NCI-H2196 (cell line): ENCODE results near the gene COX6A2.
A peak's percentile ranks its signal among the peaks of the same experiment; 100 is the strongest.

ENCODE experiments used
- DNase-seq: peaks from one replicate; lab custom pipeline; 2025; ENCODE audit not compliant: unreplicated experiment; lab: John Stamatoyannopoulos, UW

COX6A2 gene

DNA sequence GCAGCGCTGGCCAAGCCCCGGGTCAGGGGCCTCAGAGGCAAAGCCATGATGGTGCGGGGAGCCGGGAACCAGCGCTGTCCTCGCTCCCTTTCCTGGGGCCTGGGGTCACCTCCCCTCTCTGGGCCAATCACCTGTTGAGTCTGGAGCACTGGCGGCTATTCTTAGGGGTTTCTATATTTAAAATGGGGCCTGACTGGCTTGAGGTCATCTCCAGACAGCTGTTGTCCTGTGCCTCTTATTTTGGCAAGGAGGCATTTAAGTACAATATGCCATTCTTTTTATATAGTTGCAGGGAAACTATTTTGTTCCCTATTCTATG is at the start of gene COX6A2:
Gene COX6A2 (minus strand): TSS at position 82 of the 319 bp plus-strand sequence. CDS start 35 bp downstream, at position 47.
- no peak for DNase-seq

DNA sequence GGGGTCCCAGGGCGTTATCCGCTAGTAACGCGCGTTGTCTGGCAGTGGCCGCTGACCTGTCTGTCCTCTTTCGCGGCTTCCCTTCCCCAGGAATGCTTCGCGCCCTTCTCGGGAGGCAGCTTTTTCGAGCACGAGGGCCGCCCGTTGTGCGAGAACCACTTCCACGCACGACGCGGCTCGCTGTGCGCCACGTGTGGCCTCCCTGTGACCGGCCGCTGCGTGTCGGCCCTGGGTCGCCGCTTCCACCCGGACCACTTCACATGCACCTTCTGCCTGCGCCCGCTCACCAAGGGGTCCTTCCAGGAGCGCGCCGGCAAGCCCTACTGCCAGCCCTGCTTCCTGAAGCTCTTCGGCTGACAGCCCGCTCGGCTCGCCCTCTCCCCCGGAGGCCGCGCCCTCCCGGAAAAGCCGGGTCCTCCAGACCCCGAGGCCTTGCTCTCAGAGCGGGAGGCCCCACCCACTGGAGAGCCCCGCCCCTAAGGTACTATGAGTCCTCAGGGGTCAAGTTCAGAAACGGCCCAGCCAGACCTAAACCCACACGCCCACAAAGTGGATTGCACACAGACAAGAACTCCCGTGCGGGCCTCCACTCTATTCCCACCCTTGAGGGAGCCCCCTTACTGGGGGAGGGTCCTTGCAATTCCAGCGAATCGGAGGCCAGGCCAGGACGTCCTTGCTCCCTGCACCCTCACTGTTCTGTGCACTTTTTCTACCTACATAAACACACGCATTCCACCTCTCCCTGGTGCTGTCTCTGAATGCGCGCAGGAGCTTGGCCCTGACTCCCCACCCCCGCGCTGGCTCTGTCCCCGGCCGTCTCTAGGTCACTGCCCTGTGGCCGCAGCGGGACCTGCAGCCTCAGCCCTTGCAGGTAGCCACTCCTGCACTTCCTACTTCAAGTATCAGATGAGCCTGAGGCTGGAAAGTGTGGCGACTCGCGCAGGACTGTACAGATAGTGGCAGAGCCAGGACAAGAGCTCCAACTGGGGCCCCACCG is 49.4 kb upstream of the COX6A2 start:
- DNase-seq, result no peak

DNA sequence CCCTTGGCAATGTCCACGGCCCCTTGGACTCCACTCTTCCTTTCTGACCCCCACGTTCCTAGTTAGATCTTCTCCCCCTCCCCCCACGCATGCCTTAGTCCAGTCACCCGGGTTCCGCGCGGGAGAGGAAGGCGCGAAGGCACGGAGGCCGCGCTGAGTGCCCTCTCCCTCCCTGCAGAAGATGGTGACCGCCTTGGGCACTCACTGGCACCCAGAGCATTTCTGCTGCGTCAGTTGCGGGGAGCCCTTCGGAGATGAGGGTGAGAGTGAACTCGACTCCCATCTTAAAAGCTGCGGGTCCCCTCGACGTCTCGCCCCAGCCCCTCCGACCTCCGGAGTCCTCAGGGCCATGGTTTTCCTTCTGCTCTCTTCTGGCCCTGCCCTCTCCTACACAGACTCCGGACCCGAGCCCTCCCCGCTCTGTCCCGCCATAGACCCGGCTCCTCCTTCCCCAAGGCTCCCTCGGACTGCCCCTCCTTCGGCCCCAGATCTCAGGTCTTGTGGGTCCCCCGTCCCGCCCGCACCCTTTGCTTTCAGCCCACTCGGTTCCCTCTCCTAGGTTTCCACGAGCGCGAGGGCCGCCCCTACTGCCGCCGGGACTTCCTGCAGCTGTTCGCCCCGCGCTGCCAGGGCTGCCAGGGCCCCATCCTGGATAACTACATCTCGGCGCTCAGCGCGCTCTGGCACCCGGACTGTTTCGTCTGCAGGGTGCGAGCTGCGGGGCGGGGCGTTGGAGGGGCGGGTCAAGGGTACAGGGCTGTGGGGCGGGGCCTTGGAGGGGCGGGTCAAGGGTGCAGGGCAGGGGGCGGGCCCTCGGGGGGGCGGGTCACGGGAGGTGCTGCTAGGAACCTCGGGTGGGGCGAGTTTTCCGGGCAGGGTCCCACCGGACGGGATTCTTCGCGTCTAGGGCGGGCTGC is 48.4 kb upstream of the COX6A2 start:
- no peak for DNase-seq

DNA sequence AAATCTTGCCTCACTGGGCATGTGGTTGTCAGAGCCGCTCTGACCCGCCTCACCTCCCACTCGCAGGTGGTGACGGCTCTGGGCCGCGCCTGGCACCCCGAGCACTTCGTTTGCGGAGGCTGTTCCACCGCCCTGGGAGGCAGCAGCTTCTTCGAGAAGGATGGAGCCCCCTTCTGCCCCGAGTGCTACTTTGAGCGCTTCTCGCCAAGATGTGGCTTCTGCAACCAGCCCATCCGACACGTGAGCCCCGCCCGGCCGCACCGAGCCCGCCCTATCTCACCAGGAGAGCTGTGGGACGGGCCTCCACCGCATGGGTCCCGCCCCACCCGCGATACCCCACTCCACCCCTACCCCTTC is 47.8 kb upstream of the COX6A2 start:
- DNase-seq, result no peak

DNA sequence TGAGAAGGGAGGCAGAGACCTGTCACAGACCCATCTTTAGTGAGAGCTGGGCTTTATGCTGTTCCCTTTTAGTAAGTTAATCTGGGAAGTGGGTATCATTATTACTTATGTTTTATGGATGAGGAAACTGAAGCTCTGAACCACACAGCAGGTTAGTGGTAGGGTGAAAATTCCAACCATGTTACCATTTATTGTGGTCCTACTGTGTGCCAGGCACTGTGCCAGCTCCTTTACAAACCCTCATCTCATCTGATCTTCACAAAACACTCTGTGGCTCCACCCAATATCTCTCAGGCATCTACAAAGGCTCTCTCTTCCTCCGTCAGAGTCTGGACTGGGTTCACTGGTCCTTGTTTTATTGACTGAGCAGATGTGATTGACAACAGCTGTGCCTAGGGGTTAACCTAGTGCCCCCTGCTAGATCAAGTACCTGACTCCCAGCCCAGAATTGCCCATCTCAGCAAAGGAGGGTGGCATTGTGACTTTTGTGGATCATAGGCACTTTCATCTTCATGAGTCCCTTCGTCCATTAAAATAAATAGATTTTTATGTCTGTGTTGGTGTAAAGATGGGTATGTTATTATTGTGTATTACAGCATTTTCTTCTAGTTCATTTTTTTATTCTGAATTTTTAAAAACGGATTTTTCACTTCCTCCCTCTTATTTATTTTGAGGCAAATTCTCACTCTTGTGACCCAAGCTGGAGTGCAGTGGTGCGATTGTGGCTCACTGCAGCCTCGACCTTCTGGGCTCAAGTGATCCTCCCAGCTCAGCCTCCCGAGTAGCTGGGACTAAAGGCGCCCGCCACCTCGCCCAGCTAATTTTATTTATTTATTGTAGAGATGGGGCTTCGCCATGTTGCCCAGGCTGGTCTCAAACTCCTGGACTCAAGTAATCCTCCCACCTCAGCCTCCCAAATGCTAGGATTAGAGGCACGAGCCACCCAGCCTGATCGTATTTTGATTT is 46.9 kb upstream of the COX6A2 start:
- no peak for DNase-seq

DNA sequence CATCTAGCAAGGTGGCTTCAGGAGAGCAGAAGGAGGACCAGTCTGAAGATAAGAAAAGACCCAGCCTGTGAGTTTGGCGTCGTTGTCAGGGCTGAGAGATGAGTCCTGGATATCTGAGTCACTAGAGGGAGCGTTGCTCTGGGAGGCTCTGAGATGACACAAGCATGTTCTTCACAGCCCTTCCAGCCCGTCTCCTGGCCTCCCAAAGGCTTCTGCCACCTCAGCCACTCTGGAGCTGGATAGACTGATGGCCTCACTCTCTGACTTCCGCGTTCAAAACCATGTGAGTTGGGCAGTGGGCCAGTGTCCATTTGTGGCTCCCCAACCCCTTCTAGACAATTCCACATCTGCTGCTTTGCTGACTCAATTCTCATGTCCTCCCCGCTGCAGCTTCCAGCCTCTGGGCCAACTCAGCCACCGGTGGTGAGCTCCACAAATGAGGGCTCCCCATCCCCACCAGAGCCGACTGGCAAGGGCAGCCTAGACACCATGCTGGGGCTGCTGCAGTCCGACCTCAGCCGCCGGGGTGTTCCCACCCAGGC is 46.1 kb upstream of the COX6A2 start:
- DNase-seq, result no peak

DNA sequence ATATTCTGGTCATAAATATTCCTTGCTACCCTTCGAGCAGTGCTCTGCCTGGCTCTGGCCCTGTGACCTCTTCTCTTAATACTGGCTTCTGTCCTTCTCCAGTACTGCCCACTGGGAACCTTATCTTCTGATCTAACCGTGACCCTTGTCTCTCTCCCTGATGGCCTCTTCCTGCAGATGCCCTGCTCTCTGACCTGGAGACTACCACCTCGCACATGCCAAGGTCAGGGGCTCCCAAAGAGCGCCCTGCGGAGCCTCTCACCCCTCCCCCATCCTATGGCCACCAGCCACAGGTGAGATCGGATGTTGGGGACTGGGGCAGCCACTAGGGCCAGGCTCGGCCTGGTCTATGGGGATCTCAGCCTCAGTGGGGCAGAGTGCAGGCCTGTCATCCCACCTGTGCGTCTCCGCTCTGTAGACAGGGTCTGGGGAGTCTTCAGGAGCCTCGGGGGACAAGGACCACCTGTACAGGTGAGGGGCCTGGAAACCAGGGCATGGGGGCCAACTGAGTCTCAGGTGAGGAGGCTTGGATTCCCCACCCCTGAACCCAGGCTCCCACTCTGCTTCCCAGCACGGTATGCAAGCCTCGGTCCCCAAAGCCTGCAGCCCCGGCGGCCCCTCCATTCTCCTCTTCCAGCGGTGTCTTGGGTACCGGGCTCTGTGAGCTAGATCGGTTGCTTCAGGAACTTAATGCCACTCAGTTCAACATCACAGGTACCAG is 45.3 kb upstream of the COX6A2 start:
- DNase-seq, result no peak

DNA sequence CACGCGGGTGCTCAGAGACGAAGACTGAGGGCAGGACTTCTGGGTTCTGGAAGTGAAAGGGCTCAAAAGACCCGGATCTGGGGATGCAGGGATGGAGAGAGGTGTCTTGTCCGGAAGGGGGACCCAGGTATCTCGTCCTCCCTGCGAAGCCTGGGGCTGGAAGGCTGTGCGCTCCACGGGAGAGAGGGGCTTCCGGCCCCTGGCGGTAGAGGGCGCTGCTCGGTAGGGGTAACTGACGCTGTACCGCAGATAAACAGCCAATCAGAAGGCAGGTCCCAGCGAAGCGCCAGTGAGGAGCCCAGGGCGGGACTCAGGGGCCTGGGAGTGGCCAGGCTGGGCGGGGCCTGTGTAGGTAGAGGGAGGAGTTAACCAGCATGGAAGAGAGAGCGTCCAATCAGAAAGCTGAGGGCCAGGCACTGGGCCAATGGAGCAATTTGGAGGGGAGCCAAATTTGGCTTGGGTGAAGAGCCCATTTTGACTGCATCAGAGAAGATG is 44.6 kb upstream of the COX6A2 start:
- peak; percentile 98 for DNase-seq

DNA sequence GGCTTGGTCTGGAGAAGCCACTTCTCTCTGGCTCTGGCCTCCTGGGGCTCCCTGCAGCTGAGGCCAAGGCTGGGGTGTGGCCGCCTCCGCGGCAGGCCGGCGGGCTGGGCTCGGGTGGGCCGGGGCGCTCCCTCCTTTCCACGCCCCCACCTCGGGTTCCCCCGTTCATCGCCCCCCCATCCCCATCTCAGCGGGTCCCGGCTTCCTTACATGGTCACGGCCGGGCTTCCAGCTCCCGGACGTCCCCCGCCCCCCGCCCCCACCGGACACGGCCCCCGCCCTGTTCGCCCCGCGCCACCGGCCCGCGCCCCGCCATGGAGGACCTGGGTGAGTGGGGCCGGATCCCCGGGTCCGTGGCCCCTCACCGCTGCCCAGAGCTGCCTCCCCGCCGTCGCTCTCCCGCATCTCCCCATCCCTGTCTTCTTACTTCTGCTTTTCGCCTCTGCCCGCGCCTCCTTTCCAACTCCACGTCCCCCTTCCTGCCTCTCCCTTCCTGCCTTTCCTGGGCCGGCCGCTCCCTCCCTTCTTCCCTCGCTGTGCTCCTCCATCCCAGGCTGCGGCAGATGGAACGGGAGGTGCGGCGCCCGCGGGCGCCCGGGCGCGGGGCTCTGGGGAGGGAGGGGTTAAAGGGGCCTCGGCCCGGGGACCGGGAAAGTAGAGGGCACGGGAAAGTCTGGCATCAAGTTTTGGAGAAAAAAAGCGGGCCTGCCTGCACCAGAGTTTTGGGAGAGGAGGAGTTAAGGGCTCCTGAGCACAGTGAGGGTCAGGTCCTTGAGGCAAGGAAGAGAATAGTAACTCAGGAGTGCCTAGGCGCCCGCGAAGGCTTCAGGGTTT is 43.9 kb upstream of the COX6A2 start, which contains the start of gene TGFB1I1:
Gene TGFB1I1 (plus strand): TSS at position 278 of the 834 bp plus-strand sequence. CDS start 37 bp downstream, at position 315.
- no peak for DNase-seq

DNA sequence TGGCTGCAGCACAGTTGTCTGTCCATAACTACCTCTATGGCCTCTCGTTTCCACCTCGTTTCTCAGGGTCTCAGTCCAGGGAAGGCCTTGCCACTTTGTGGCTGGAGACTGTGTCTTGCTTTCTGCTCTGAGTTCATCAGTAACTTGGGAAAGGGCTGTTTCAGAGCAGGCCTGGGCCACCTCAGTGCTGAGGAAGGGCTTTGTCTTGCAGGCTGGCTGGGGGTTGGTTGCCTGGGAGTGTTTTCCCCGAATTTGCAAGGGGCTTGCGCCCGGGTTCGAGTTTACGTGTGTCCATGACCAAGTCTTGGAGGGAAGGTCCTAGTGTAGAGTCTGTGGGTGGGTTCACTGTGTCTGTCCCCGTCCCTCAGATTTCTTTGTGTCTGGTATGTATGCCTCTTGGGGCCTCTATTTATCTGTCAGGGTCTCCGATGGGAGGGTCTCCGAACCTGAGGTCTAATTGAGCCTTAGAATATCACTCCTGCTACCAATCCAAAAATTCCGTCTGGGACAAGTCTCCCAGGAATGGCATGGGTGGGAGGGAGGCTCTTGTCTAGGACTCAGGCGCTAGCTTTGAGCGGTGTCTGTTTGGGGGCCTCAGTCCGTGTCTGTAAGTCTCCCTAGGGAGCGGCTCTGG is 43.2 kb upstream of the COX6A2 start:
- no peak for DNase-seq

DNA sequence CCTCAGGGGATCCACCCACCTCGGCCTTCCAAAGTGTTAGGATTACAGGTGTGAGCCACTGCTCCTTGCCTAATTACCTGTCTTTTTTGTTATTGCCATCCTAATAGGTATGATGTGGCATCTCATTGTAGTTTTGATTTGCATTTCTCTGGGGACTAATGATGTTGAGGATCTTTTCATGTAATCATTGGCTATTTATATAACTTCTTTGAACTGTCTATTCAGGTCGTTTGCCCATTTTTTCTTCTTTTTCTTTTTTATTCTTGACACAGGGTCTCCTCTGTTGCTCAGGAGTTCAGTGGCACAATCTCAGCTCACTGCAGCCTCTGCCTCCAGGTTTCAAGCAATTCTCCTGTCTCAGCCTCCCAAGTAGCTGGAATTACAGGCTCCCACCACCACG is 42.5 kb upstream of the COX6A2 start:
- DNase-seq, result no peak

DNA sequence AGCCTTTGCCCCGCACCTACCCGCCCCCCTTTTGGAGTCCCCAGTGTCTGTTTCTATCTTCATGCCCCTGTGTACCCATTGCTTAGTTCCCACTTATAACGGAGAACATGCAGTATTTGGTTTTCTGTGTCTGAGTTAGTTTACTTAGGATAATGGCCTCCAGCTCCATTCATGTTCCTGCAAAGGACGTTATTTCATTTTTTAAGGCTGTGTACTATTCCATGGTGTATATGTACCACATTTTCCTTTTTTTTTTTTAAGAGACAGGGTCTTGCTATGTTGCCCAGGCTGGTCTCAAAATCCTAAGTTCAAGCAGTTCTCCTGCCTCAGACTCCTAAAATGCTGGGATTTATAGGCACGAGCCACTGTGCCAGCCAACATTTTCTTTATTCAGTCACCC is 39.7 kb upstream of the COX6A2 start:
- no peak for DNase-seq

DNA sequence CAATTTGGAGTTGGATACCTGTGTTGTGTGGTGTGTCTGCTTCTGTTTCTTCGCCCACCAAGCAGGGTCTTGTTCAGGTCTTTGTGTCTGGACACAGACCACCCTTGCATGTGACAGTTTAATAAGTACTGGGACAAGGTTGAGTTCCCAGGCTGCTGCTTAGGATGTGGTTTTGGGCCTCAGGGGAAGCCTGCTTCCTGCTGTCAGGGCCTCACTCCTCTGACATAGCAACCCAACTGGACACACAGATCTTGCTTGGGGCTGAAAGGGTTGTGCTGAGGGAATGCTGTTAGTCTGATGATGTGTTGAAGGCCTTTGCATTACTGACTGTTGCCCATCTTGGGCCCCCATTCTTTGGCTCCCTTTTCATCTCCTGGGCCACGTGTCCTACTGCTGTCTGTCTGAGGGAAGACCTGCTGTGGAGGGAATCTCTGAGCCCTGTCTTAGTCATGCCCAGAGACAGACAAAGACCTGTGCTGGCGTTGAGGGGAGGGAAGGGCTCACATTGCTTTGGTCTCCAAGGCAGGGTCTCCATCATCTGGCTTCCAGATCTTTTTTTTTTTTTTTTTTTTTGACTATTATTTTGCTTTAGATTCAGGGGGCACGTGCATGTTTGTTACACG is 39.1 kb upstream of the COX6A2 start:
- no peak for DNase-seq

DNA sequence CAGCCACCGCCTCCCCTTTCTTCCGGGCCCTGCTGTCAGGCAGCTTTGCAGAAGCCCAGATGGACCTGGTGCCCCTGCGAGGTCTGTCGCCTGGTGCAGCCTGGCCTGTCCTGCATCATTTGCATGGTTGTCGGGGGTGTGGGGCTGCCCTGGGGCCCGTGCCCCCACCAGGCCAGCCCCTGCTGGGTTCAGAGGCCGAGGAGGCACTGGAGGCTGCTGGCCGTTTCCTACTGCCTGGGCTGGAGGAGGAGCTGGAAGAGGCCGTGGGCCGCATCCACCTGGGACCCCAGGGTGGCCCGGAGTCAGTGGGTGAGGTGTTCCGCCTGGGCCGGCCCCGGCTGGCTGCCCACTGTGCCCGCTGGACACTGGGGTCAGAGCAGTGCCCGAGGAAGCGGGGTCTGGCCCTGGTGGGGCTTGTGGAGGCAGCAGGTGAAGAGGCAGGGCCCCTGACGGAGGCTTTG is 38.3 kb upstream of the COX6A2 start:
- DNase-seq, result no peak

DNA sequence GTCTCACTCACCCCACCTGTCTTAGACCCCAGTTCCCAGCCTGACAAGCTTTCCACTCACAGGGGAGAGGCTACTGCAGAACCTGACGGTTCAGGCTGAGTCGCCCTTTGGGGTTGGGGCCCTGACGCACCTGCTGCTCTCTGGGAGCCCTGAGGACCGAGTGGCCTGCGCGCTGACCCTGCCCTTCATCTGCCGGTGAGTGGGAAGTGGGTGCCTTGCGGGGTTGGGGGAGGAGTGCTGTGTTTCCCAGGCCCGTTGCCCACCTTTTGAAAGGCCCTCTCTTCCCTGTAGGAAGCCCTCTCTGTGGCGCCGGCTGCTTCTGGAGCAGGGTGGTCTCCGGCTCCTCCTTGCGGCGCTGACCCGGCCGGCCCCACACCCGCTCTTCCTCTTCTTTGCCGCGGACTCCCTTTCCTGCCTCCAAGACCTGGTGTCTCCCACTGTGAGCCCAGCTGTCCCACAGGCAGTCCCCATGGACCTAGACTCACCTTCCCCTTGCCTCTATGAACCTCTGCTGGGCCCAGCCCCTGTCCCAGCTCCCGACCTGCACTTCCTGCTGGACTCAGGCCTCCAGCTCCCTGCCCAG is 37.7 kb upstream of the COX6A2 start:
- no peak for DNase-seq

DNA sequence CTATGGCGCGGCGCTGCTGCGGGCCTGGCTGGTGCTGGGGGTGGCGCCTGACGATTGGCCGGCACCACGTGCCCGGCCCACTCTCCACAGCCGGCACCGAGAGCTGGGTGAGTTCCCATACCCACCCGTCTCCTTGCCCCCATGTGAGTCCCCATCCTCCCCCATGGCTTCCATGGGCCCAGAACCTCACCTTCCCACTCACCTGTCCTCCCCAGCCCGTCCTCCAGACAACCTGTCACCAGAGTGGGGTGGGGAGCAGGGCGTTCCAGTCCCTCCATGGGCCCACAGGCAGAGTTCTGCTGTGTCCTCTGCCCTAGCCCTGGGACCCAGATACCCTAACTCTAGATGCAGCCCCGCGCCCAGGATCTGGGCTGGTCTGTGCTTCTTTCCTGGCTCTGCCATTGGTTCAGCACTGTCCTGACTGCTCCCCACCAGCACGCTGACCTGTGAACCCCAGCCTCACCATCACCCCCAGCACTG is 36.7 kb upstream of the COX6A2 start:
- no peak for DNase-seq

DNA sequence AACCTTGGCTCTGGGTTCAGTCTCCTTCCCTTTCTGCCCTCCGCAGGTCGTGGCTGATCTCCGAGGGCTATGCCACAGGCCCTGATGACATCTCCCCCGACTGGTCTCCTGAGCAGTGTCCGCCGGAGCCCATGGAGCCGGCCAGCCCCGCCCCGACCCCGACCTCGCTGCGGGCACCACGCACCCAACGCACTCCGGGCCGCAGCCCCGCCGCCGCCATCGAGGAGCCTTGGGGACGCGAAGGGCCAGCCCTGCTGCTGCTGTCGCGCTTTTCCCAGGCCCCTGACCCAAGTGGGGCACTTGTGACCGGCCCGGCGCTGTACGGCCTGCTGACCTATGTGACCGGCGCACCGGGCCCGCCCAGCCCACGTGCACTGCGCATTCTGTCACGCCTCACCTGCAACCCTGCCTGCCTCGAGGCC is 36.2 kb upstream of the COX6A2 start:
- DNase-seq, result no peak
